Amygdala (tissue), 56 donors: Measurements from ENCODE around the gene FZR1.
"Not testable (repeated sequence)": the region's sequence is repeated elsewhere in the genome, so short reads cannot be mapped to it uniquely, and the experiment has no call there.

ENCODE experiments used
- DNase-seq, 56 donors: peaks; one replicate each; lab custom pipeline; 2025; lab: John Stamatoyannopoulos, UW

Gene FZR1

GRCh38 chr19:3494051-3494450 lies 12.1 kb upstream of the FZR1 start:
- peak in 55 of 56 donors; percentile 20 to 98 (median 89) for DNase-seq

- DNase-seq, result peak in 7 of 56 donors; percentile 21 to 60 (median 36)
Measured at GRCh38 chr19:3494559-3494958, 11.6 kb upstream of the FZR1 start.

GRCh38 chr19:3496392-3497273 lies 9.5 kb upstream of the FZR1 start:
- DNase-seq, result no peak

GRCh38 chr19:3497757-3498520 lies 8.2 kb upstream of the FZR1 start:
- DNase-seq, result no peak

- no peak for DNase-seq
Measured at GRCh38 chr19:3499738-3500428, 6.2 kb upstream of the FZR1 start.

- peak; percentile 66 to 99 (median 92) for DNase-seq
Measured at GRCh38 chr19:3500429-3501101, 5.5 kb upstream of the FZR1 start, which contains the start of gene DOHH. Gene DOHH (minus strand): TSS chr19:3500674. CDS start chr19:3496814, 3,860 bp downstream.

- no peak for DNase-seq
Measured at GRCh38 chr19:3501780-3502179, 4.3 kb upstream of the FZR1 start.

- no peak for DNase-seq
Measured at GRCh38 chr19:3503036-3503572, 3.0 kb upstream of the FZR1 start.

GRCh38 chr19:3504735-3505134 lies 1.4 kb upstream of the FZR1 start:
- DNase-seq, result no peak

- DNase-seq, result peak in 11 of 56 donors; percentile 14 to 57 (median 31)
Measured at GRCh38 chr19:3506384-3507340, 551 bp downstream of the FZR1 start.

- DNase-seq, result peak in 7 of 56 donors; percentile 2 to 48 (median 14)
Measured at GRCh38 chr19:3507371-3508120, 1.4 kb downstream of the FZR1 start.

- DNase-seq, result not testable (repeated sequence)
Measured at GRCh38 chr19:3508121-3508661, 2.1 kb downstream of the FZR1 start.

GRCh38 chr19:3508771-3509535 lies 2.8 kb downstream of the FZR1 start:
- peak in 1 of 56 donors; percentile 6 for DNase-seq

- DNase-seq, result peak in 2 of 56 donors; percentile 2 to 13
Measured at GRCh38 chr19:3509566-3509989, 3.5 kb downstream of the FZR1 start.

- no peak for DNase-seq
Measured at GRCh38 chr19:3510727-3511126, 4.6 kb downstream of the FZR1 start.

- DNase-seq, result no peak
Measured at GRCh38 chr19:3511506-3512251, 5.6 kb downstream of the FZR1 start.
